GM18520 (cell line): ENCODE data around the gene SETD2.

Experiments
- ATAC-seq: cut with Tn5 transposase; IDR thresholded peaks from one replicate; pipeline ENCODE4 v1.9.1; 2021; ENCODE audit not compliant: unreplicated experiment

SETD2 gene

DNA sequence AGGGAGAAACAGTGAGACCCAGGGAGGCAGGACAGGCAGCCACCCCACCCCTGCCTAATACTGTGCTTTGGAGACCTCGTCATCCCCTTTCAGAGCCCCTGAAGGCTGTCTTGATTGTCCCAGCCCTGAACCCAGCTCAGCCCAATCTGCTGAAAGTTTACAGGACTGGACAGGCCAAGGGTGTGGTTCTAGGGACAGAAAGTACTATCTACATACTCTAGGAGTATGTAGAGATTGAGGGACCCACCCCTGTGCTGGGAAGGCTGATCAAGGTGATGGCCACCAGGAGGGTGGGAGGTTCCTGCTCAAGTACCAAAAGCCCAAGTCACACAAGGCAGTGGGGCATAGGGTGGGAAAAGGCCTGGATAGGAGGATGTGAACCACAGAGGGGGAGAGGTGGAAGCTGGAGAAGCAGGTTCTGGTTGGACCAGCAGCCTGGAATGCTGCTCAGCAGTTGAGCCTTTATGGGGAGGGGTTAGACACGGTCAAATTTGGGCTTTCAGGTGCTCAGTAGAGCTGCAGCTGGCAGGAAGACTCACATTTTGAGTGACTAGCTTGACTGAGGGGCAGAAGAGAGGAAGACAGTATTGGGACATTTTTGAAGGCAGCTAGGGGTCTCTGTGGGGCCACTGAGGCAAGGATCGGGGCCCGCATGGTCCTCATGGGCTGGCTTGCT lies 177.7 kb downstream of the SETD2 start:
- ATAC-seq, result no peak

DNA sequence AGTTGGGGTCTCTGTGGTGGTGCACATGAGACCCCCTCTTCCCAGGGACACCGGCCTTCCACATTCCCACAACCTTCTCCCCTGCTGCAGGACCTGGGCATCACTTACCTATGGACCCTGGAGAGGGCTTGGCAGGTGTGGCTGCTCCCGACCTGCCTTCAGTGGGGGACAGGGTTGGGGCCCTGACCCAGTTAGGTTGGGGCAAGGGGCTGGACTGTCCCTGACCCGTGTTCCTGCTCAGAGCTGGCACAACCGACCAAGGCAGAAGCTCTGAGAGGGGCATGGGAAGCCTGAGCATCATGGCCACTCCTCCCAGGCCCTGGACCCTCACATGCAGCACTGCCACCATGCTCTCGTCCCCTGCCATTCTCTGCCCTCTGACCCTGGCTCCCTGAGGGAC lies 178.3 kb downstream of the SETD2 start:
- no peak for ATAC-seq

DNA sequence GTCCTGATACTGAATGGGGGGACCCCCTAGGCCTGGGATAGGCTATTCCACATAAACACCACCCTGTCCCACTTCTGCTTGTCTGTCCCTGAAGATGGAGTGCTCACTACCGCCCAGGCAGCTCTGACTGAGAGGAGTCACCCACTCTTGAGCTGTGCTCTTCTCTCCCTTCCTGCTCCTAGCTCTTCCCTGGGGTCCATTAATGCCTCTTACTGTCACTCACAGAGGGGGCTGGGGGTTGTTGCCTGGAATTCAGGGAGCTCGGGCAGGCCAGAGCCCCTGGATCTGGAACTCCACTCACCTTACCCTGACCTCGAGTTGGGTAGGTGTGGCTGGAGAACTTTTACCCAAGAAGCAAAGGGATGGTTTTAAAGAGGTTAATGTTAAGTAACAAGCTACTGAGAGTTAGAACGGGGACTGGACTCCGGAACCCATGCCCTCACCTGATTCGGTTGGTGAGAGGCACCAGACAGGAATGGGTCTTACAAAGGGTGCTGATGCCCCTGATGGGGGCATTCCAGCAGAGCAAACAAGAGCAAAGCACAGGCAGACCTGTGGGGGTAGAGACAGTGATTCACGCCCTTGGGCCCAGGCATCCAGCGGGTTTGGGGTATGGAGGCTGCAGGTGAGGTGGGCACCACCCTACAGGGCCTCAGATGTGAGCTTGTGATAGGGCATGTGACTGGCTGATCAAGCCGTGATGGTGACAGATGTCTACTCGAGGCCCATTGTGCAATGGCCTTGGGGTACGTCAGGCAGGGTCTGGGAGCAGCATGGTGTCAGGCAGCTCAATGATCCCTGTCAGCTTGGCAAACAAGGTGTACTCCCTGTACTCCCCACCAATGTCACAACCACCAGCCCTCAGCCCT lies 179.1 kb downstream of the SETD2 start:
- ATAC-seq, result no peak

DNA sequence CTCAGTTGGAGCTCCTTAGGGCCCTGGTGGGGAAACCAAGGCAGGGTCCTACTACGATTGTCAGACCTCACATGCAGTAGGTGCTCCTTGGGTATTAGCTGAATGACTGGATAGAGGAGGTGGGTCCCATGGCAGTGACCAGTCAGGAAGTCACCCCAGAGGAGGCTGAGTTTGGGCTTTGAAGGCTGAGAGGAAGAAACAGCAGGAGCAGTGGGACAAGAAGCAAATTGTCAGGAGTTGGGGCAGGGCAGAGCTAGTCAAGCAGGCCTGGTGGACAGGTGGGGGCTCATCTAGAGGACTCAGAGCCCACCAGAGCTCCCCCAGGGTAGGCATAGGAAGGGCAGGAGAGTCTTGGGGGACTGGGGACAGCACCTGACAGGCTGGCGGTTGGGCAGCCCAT lies 181.4 kb downstream of the SETD2 start:
- ATAC-seq, result no peak

DNA sequence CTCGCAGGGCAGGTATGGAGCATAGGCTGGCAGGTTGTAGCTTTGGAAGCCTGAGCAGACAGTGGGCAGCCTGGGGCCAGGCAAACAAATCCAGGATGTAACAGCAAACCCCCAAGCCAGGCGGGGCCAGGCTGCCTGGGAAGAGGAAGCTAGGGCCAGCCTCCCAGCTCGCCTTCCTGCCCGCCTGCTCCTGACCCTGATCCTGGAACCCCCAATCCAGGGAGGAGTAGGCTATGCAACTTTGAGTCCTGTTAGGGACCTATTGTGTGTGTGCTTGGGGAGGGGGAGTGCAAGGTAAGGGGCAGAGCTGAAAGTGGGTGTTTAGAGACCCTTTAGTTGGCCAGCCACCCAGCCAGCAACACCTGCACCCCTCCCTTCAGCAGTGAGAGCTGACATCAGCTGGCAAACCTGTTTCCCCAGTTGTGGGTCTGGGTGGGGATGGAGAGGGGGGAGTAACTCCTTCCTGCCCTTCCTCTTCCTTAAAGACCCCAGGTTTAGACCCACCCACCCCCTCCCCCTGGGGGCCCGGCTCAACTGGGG lies 181.9 kb downstream of the SETD2 start:
- ATAC-seq, result no peak

DNA sequence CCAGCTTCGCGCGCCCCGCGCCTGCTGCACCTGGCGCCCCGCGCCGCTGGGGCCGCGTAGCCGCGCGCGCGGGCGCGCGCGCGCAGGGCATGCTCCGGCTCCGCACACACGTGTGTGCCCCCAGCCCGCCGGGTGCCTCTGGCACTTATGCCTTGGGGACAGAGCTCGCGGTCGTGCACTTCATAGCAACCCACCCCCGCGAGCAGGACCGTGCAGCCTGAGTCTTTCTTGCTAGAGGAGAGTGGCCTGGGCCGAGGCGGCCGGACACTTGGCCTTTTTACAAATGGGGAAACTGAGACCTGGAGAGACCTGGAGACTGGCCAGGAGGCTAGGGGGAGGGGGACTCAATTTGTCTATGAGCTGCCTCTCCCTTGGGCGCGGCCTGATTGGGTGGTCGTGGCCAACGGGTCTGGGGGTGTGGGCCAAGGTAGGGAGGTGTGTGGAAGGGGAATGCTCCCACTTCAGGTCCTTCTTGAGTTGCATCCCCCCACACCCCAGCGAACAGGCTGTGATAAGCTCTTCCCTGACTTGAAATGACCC lies 183.9 kb downstream of the SETD2 start:
- ATAC-seq, result no peak

DNA sequence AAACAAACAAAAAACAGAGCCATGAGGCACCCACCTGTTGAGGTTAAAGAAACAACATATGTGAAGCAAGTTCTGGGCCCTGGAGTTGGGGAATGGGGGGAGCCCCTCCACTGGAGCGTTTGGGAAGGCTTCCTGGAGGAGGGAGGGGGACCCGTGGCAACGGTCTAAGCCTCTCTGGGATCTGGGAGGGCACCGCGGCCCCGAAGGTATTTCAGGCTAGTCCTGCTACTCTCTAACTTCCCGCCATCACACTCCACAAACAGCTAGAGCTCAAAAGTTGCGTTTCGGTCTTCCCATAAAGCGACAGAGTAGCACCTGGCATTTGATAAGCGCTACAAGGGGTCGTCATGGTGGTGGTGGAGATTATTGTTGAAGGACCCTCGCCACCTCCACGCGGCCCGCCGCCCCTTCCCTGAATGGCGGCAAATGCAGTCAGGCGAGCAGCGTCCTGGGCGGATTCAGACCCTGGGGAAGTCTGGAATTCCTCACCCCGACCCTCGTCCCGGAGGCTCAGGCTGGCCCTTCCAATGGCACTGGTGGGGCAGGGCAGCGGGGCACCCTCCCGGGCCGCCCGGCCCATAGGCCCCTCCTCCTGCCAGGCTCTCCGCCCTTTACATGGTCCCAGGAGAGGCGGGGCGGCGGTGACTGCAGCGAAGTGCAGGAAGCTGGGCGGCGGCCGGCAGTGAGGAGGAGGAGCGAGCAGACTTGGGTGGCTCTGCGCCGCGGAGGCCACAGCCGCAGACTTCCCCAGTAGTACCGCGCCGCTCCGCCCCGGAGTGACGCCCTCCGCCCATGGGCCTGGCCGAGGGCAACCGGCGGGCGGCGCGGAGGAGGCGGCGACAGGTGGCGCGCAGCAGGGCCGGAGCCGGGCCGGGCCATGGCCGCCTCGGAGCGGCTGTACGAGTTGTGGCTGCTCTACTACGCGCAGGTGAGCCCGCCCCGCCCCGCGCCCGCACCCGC lies 184.6 kb downstream of the SETD2 start, which contains the start of gene NBEAL2:
TSS of gene NBEAL2 (plus strand) at position 682 of the 960 bp plus-strand sequence. CDS start at position 878, 196 bp downstream.
- peak; percentile 73 for ATAC-seq

DNA sequence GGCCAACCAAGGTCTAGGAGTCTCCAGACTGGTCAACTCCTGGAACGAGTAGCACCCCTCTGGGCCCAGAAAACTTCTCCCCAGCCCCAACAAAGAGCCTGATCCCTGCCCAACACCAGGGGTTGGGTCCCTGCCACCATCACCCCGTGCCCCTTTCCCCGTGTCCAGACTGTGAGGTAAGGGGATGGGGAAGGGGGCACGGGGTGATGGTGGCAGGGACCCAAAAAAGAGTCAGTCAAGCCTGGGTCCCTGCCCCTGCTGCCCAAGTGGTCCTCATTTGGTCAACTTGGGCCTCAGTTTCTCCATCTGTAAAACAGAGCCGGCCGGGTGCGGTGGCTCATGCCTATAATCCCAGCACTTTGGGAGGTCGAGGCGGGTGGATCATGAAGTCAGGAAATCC lies 185.5 kb downstream of the SETD2 start:
- no peak for ATAC-seq

DNA sequence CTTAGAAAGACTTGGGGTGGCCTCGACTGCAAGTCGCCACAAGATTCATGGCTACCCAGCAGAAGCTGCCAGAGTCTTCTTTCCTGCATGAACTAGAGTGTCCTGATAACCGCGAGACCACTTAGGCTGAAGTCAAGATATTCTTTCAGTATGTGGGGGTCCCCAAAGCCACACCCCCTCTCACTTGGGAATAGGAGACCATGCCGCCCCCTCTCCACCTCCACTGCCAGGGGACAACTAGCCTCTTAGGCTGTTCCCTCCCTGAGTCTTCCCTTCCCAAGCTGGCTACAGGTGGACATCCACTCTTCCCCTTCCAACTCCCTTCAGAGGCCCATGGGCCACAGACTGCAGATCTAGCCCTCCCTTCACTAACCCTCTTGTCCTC lies 186.1 kb downstream of the SETD2 start:
- no peak for ATAC-seq

DNA sequence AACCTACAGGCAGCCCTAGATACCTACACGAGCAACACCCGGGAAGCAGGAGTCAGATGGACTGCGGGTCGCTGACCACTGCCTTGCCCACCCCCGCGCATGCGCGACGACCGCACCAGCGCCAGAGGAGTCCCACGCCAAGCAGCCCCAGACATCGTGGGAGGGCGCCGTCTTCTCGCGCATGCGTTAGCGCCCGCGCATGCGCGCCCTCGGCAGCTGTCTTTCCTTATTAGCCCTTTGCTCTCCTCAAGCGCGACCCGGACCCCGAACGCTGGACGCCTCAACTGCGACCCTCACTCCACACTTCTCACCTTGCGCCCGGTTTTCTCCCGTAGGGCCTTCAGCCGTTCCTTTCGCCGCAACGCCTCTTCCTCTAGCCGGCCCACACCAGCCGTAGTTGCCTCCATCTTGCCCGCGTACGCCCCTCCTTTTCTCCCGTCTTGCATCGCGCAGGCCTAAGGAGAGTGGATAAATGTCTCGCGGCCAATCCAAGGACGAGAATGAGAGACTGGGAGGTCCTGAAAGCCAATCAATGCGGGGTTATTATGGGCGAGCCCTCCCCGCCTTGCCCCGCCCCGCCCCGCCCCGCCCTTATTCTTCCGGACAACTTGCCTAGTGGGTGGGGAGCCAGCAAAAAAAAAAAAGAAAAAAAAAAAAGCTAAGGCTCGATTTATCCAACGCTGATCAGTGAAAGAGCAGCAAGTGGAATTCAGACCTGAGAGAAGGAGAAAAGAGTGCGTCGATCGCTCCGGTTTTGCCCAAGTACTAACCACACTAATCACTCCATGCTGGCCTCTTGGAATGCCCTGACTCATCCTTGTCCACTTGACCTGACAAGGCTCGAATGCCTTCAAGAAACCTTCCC lies 187.4 kb downstream of the SETD2 start, which contains the start of gene CCDC12:
TSS of gene CCDC12 (minus strand) at position 420 of the 865 bp plus-strand sequence. CDS start at position 407, 13 bp downstream.
- peak; percentile 53 for ATAC-seq

DNA sequence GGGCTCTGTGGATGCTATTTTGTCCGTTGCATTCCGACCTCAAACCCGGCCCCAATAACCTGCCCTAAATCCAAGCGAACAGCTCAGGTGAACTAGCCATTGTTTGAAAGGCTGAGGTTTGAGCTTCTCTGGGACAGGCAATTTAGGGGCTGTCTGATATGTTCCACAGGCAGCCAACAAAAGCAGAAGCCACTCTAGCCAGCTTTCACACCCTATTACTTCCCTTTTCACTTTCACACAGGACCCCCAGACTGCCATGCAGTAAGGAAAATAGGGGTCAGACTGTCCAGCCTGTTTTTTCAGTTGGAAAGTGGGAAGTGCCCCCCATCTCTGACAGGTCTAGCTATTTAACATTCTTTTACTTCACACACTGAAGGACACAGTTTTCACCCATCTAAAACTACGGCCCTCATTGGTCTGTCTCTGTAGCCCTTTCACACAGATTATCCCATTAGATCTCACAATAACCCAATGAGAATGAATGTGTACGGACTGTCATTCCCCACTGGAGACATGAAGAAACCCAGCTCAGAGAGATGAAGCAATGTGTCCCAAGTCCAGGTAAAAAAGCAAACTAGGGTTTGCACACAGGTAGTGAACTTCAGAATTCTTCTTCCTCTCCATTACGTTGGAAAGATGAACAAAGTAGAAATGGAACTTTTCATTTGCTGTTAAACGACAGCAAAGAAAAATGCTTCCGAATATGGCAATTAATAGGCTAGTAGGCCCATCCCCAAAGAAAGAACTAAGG lies 189.3 kb downstream of the SETD2 start:
- no peak for ATAC-seq

DNA sequence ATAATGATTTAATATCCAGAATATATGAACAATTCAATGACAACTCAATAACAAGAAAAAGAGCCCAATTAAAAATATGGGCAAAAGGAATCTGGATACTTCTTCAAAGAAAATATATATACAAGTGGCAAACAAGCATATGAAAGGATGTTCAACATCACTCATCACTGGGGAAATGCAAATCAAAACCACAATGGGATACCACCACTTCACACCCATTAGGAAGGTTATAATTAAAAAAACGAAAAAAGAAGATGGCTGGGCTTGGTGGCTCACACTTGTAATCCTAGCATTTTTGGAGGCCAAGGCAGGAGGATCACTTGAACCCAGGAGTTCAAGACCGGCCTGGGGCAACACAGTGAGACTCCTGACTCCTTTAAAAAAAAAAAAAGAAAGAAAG lies 191.5 kb downstream of the SETD2 start:
- ATAC-seq, result no peak

DNA sequence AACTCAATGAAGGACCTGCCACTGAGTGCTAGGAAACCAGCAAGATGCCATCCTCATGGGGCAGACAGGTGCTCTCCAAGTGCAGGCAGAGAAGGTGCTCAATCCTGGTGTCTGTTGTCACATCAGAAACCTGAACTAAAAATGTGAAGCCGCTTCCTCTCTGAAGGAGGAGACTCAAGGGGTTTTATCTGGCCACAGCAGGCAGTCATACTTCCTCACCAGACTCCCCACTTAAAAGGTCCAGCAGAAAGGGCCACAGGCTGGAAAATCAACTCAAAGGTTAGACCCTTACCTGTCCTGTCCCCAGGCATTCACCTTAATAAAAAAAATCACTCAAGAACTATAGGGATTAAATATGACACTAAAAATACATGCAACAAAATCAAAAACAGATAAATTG lies 192.2 kb downstream of the SETD2 start:
- no peak for ATAC-seq

DNA sequence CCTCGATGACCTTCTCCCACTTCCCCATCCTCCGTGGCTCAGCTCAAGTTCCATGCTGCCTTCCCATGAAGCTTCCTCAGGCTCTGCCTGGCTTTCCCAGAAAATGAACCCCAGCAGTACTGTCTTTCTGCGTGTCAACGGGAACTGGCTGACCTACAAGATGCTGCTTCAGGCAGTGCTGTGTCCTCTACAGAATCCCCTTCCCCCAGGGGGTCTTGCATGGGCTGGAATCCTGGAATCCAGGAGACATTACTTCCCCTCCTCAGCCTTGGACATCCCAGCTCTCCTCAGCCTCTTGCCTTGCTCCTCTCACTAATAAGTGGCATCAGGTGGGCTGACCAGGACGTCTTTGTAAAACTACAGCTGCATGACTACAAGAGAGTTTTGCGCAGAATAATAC lies 192.8 kb downstream of the SETD2 start:
- no peak for ATAC-seq

DNA sequence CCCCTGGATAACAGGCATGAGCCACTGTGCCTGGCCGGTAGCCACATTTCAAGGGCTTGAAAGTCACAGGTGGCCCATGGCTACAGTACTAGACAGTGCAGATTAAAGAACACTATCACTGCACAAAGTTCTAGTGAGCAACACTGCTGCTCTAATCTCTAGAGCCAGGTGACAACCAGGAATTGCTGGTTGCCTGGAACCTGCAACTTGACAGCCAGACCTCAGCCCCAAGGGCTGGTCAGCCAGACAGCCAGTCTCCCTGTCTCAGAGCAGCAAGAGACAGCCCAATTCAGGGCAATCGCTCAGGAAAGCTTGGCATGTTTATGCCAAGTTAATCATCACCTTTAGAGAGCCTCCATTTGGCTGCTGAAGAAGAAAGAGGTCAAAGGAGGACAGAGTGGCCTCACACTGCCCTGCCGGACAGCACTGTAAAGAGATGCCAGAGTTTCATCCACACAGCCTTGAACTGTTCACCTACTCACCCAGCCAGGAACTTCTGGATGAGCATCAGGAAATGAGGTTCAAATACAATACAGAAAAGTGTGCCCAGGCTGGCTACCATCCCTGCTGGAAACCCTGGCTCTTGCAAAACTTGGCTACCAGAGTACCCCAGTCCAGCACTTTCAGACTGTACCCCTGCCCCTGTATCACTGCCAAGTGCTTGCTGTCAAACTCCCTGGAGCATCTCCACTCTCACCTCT lies 193.4 kb downstream of the SETD2 start:
- ATAC-seq, result no peak

DNA sequence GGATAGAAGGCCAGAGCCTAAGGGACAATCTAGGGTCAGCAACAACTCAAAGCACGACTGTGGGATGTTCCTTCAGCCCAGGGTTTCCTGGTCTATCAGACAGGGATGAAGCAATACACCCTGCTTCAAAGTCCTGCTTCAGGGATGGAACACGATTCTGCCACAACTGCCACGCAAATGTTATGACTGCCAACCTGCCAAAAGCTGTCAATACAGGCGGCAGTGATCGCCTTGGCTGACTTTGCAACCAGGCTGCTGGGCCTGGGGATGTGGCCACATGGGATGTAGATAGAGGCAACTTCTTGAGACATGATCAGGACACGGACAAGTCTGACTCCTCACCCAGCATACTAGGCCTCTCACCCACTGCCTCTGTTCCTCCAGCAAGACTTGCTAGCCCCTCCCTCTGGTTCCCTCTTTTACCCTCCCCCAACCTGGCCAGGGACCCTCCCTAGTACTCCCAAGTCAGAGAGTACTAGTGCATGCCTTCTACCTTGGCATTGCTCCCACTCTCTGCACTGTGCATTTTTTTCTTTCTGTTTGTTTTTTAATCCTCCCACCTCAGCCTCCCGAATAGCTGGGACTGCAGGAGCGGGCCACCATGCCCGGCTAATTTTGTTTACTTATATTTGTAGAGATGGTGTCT lies 195.0 kb downstream of the SETD2 start:
- ATAC-seq, result no peak

DNA sequence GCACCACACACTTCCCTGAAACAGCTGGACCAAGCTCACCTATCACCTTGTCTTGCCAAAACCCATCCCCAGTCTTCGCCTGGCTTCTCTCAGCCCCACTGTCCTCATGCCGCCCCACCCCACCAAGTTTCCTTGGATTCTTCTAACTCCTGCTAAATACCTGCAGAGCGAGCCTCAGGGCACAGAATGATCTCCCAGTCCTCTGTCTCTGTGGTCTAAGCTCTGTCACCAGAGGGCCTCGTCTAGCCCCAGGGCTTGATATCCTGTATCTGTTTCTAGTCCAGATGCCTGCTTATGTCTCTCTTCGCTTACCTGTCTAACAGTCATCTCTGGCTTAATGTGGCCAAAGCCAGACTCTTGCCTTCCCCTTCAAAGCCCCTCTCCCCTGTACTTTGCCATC lies 197.1 kb downstream of the SETD2 start:
- no peak for ATAC-seq
